Esophagus mucosa (tissue), 1 donor: ENCODE data around the gene POLD2. TPM values are rescaled to one million over a fixed set of nuclear protein-coding genes. Genes with fewer than 3 reads are reported as not detected.

Experiments used
- total RNA-seq: library from RNA; stranded (reverse); gene quantifications from one replicate; pipeline ENCODE4 v1.2.4, GENCODE V29; 2023
- donor health status: DM: yes; HTN: yes; CAD: no.

Gene POLD2
- total RNA-seq, 1 donor from 2014 or later: 104 TPM

Other genes starting within 250 kb of the POLD2 start
- 20.6 TPM for gene URGCP, start 217.0 kb downstream of the POLD2 start, total RNA-seq
- gene UBE2D4, start 197.1 kb downstream of the POLD2 start, total RNA-seq: 9.2 TPM
- gene SPDYE1, start 125.7 kb downstream of the POLD2 start, total RNA-seq: not detected
- 157 TPM for gene DBNL, start 78.8 kb downstream of the POLD2 start, total RNA-seq
- gene PGAM2, start 58.0 kb downstream of the POLD2 start, total RNA-seq: 2.6 TPM
- gene POLM, start 41.0 kb downstream of the POLD2 start, total RNA-seq: 14.8 TPM
- 6.7 TPM for gene AEBP1, start 19.2 kb downstream of the POLD2 start, total RNA-seq
- not detected for gene MYL7, start 17.8 kb upstream of the POLD2 start, total RNA-seq
- gene GCK, start 65.9 kb upstream of the POLD2 start, total RNA-seq: not detected
- 65.2 TPM for gene YKT6, start 77.4 kb upstream of the POLD2 start, total RNA-seq
- gene CAMK2B, start 202.0 kb upstream of the POLD2 start, total RNA-seq: 1.1 TPM